Measurements from ENCODE around the gene FFAR1.

FFAR1 gene

DNA sequence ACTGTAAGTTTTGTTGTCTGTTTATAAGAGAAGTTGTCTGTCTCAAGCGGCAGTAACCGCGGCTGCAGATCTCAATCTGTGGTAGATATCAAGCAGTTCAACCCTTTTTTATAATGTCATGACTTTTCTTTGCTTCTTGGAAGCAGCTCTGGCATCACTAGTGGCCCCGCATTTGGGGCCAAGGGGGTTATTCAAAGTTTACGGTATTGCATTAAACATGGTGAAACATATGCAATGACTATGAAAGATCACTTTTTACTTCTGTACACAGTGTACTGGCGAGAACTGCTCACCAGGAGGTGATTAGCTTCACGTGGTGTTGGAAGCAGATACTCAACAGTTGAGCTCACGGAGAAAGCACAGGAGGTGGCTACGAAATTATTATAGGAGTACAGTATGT lies 5.9 kb downstream of the FFAR1 start:
- TF ChIP-seq CREB1 (IDR thresholded peaks at IDR 0.05; ENCODE audit: low read depth) (no peak), REST (IDR thresholded peaks at IDR 0.05; ENCODE audit: low read depth) (no peak), TEAD4 (IDR thresholded peaks at IDR 0.05) (no peak), TAF1 (IDR thresholded peaks at IDR 0.05; ENCODE audit: low read depth) (no peak), NFIC (IDR thresholded peaks at IDR 0.05) (no peak), YY1 (IDR thresholded peaks at IDR 0.05; ENCODE audit: low read depth) (no peak), EGR1 (IDR thresholded peaks at IDR 0.05) (no peak), ZBTB7A (IDR thresholded peaks at IDR 0.05; ENCODE audit: low read depth) (no peak), RAD21 (IDR thresholded peaks at IDR 0.05; ENCODE audit: low read depth) (no peak), MAX (IDR thresholded peaks at IDR 0.05) (no peak), FOXM1 (IDR thresholded peaks at IDR 0.05; ENCODE audit: borderline replicate concordance, low read depth) (no peak), CEBPB (IDR thresholded peaks at IDR 0.05) (no peak), TCF12 (IDR thresholded peaks at IDR 0.05; ENCODE audit: low read depth) (no peak), EP300 (IDR thresholded peaks at IDR 0.05; ENCODE audit: borderline replicate concordance) (no peak)
- TF ChIP-seq, protein P1, sequence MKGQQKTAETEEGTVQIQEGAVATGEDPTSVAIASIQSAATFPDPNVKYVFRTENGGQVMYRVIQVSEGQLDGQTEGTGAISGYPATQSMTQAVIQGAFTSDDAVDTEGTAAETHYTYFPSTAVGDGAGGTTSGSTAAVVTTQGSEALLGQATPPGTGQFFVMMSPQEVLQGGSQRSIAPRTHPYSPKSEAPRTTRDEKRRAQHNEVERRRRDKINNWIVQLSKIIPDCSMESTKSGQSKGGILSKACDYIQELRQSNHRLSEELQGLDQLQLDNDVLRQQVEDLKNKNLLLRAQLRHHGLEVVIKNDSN (IDR thresholded peaks at IDR 0.05) = no peak

GRCh38 chr19:35354898-35355297 lies 7.2 kb downstream of the FFAR1 start:
- TF ChIP-seq EGR1 (IDR thresholded peaks at IDR 0.05) = no peak
- TF ChIP-seq TCF12 (IDR thresholded peaks at IDR 0.05; ENCODE audit: low read depth) = no peak
- TF ChIP-seq REST (IDR thresholded peaks at IDR 0.05; ENCODE audit: low read depth) = no peak
- TF ChIP-seq, protein P1 (IDR thresholded peaks at IDR 0.05) = no peak
- TF ChIP-seq TEAD4 (IDR thresholded peaks at IDR 0.05) = no peak
- no peak for TF ChIP-seq NFIC (IDR thresholded peaks at IDR 0.05)

GRCh38 chr19:35355791-35356460 lies 8.2 kb downstream of the FFAR1 start:
- no peak for TF ChIP-seq EGR1 (IDR thresholded peaks at IDR 0.05)
- TF ChIP-seq EP300 (IDR thresholded peaks at IDR 0.05; ENCODE audit: borderline replicate concordance) = no peak
- TF ChIP-seq RAD21 (IDR thresholded peaks at IDR 0.05; ENCODE audit: low read depth) = no peak
- TF ChIP-seq YY1 (IDR thresholded peaks at IDR 0.05; ENCODE audit: low read depth) = no peak
- no peak for TF ChIP-seq ZBTB7A (IDR thresholded peaks at IDR 0.05; ENCODE audit: low read depth)
- no peak for TF ChIP-seq FOXM1 (IDR thresholded peaks at IDR 0.05; ENCODE audit: borderline replicate concordance, low read depth)
- TF ChIP-seq TEAD4 (IDR thresholded peaks at IDR 0.05) = no peak

- TF ChIP-seq CEBPB (IDR thresholded peaks at IDR 0.05) (0 out of 2 replicates have a peak, but pooled peaks have one; percentile 6), YY1 (IDR thresholded peaks at IDR 0.05; ENCODE audit: low read depth) (no peak)
These were observed 10.3 kb downstream of the FFAR1 start, which contains the start of gene FFAR3 for GRCh38 chr19:35357867-35358573. FFAR3 (plus strand) TSS chr19:35358460; CDS start chr19:35358891, 431 bp downstream.

DNA sequence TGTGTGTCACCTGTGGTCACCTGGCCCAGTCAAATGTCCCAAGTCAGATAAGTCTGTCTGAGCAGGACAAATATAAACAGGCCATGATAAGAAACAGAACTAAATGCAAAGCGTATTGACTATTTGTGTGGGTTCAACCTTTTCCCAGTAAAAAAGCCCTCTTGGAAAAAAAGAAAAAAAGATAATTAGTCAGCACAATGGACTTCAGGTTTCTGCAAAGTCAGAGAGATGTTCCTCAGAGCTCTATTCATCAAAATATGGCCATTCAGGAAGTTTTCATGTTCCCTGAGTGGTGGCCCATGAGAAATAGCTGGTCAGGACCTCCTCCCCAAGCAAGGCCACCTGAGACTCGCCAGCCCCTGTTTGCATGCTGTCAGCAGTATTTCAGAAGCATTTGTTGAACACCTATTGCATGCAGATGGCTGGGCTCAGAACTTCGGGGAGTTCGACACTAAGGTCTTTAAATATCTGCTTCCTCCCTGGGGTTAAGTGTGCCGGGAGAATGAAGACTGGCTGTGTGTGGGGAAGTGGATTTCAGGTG lies 13.2 kb downstream of the FFAR1 start:
- TF ChIP-seq RAD21 (IDR thresholded peaks at IDR 0.05; ENCODE audit: low read depth) (no peak), TAF1 (IDR thresholded peaks at IDR 0.05; ENCODE audit: low read depth) (no peak), TCF12 (IDR thresholded peaks at IDR 0.05; ENCODE audit: low read depth) (no peak)
- TF ChIP-seq, protein P1 (IDR thresholded peaks at IDR 0.05) = no peak

Data from Ishikawa (cell line).